K562 (cell line): ENCODE measurements around the gene MCC. TPM values are rescaled to one million over a fixed set of nuclear protein-coding genes. Genes with fewer than 3 reads are reported as not detected.

Experiments used
- ATAC-seq: fragments of 200-7000 bp; cut with Tn5 transposase; 3 replicates; pipeline ENCODE4 v1.9.1; 2020; ENCODE audit warnings: moderate library complexity
- BruUV-seq: library from RNA; stranded (reverse); fragments of 400-500 nt; replicated peaks from 2 replicates; lab custom pipeline; 2021; lab: Mats Ljungman, UMichigan
- CTCF ChIA-PET: fragments of 300-600 bp; formaldehyde crosslinking; extraction: SDS; loops from one replicate; lab custom pipeline; 2021; ENCODE audit warnings: low intra/inter-chr PET ratio; lab: Yijun Ruan, JAX
- POLR2A ChIA-PET: fragments of 300-600, 350-650 bp; sonication (Branson Sonifier 250); formaldehyde crosslinking; extraction: SDS; loops from one replicate; lab custom pipeline; 2021; ENCODE audit warnings: antibody characterized with exemption, inconsistent platforms; lab: Yijun Ruan, JAX
- DNase-seq, 4 experiments: peaks; one replicate each; pipeline versions ENCODE4 v3.0.0 to v3.0.0-alpha.2; 2011 to 2018; ENCODE audit warnings: low spot score in 3 of 4, mixed read lengths in 3 of 4; ENCODE audit errors: extremely low read depth in 1 of 4
- FAIRE-seq: peaks from 2 replicates; lab custom pipeline; 2011; peaks lifted over from hg19 to GRCh38; lab: Jason Lieb, UNC
- H2AFZ ChIP-seq: 2 replicates; pipeline ENCODE4 v1.6.0; 2011; ENCODE audit warnings: low read depth, low read length, control low read depth, inconsistent platforms
- H3K27ac ChIP-seq: fragments of 200-600 bp; 3 replicates; pipeline ENCODE4 v1.8.0; 2011; ENCODE audit warnings: low read depth, mild to moderate bottlenecking, control low read depth, inconsistent platforms, low read length, moderate library complexity, mixed read lengths; ENCODE audit errors: extremely low read depth
- H3K27me3 ChIP-seq, 2 experiments: fragments of 300-600 bp in 1 of 2; 2 replicates in 1 of 2; 3 replicates in 1 of 2; pipeline versions ENCODE4 v1.6.0 to v1.8.0; 2011; ENCODE audit warnings: inconsistent platforms in 2 of 2, low read length in 2 of 2, mild to moderate bottlenecking in 1 of 2, mixed read lengths in 1 of 2, moderate library complexity in 1 of 2; ENCODE audit not compliant: control insufficient read depth in 2 of 2, insufficient read depth in 2 of 2
- H3K36me3 ChIP-seq: fragments of 300-600 bp; 3 replicates; pipeline ENCODE4 v1.8.0; 2011; ENCODE audit warnings: mild to moderate bottlenecking, low read length, inconsistent platforms; ENCODE audit not compliant: control insufficient read depth, insufficient read depth
- H3K4me1 ChIP-seq, 2 experiments: fragments of 200-600 bp in 1 of 2; replicated peaks in 1 of 2; 2 replicates in 1 of 2; 3 replicates in 1 of 2; pipeline versions ENCODE4 v1.5.1 to v1.8.0; 2011; ENCODE audit warnings: inconsistent platforms in 2 of 2, low read length in 2 of 2, mild to moderate bottlenecking in 1 of 2, mixed read lengths in 1 of 2, moderate library complexity in 1 of 2; ENCODE audit not compliant: control insufficient read depth in 2 of 2, insufficient read depth in 2 of 2
- H3K4me2 ChIP-seq: 2 replicates; pipeline ENCODE4 v1.6.1; 2011; ENCODE audit warnings: low read length, control low read depth, inconsistent platforms, mixed read lengths; ENCODE audit not compliant: insufficient read depth
- H3K4me3 ChIP-seq: fragments of 200-600 bp; sonication (generic), shearing (Covaris generic); 2 replicates; pipeline ENCODE4 v1.5.1; 2016; ENCODE audit warnings: control low read depth, inconsistent platforms
- H3K79me2 ChIP-seq: fragments of 200-600 bp; 3 replicates; pipeline ENCODE4 v1.8.0; 2011; ENCODE audit warnings: low read length, inconsistent platforms; ENCODE audit not compliant: control insufficient read depth, insufficient read depth
- H3K9ac ChIP-seq, 2 experiments: 2 replicates each; pipeline versions ENCODE4 v1.6.0 to v1.6.1; 2011; ENCODE audit warnings: low read depth in 2 of 2, low read length in 2 of 2, control low read depth in 1 of 2, inconsistent platforms in 1 of 2, mild to moderate bottlenecking in 1 of 2, mixed read lengths in 1 of 2; ENCODE audit not compliant: insufficient read depth in 1 of 2
- H3K9me1 ChIP-seq: one replicate; pipeline ENCODE4 v1.6.0; 2011; ENCODE audit warnings: inconsistent platforms, mild to moderate bottlenecking, low read length, moderate library complexity; ENCODE audit not compliant: control insufficient read depth, insufficient read depth
- H3K9me3 ChIP-seq: replicated peaks from 2 replicates; pipeline ENCODE4 v1.5.1; 2011; ENCODE audit warnings: low read depth, low read length, inconsistent platforms; ENCODE audit not compliant: control insufficient read depth, insufficient read depth
- H4K20me1 ChIP-seq: replicated peaks from 2 replicates; pipeline ENCODE4 v1.6.1; 2011; ENCODE audit warnings: low read length, inconsistent platforms, mixed read lengths; ENCODE audit not compliant: control insufficient read depth, insufficient read depth
- LCOR ChIP-seq: sonication (generic); formaldehyde crosslinking; IDR thresholded peaks from 2 replicates; pipeline ENCODE4 v1.8.0; 2022; ENCODE audit warnings: mild to moderate bottlenecking, missing genetic modification reagents
- MCM5 ChIP-seq: fragments of 450-650 bp; IDR thresholded peaks from 2 replicates; pipeline ENCODE4 v1.6.1; 2016; ENCODE audit warnings: low read depth
- NBN ChIP-seq: fragments of 450-650 bp; IDR thresholded peaks from 2 replicates; pipeline ENCODE4 v1.6.1; 2016; ENCODE audit warnings: low read depth, mild to moderate bottlenecking
- NR2C2 ChIP-seq, 2 experiments: fragments of 200-800 bp in 1 of 2; sonication (Bioruptor generic) in 1 of 2; sonication (generic) in 1 of 2; formaldehyde crosslinking in 1 of 2; IDR thresholded peaks; 2 replicates each; pipeline versions ENCODE4 v1.6.1 to v1.8.0; 2016 to 2022; ENCODE audit warnings: mild to moderate bottlenecking in 1 of 2, missing compliant biosample characterization in 1 of 2, missing genetic modification characterization in 1 of 2, missing genetic modification reagents in 1 of 2
- PHF8 ChIP-seq: fragments of 200-600 bp; sonication (generic); IDR thresholded peaks from 2 replicates; pipeline ENCODE4 v1.6.1; 2012; ENCODE audit warnings: mixed run types, mild to moderate bottlenecking, inconsistent platforms, low read length, moderate library complexity, borderline replicate concordance
- TAF1 ChIP-seq: IDR thresholded peaks from 2 replicates; pipeline ENCODE4 v1.6.1; 2011; ENCODE audit warnings: mild to moderate bottlenecking, low read length, moderate library complexity; ENCODE audit not compliant: insufficient read depth, control insufficient read depth, severe bottlenecking; ENCODE audit errors: extremely low read depth
- ZHX1 ChIP-seq: fragments of 150-350 bp; conservative IDR thresholded peaks from 2 replicates; pipeline ENCODE4 v1.6.1; 2014; ENCODE audit warnings: low read length
- ZNF609 ChIP-seq: sonication (generic); formaldehyde crosslinking; IDR thresholded peaks from 2 replicates; pipeline ENCODE4 v1.8.1; 2023; ENCODE audit warnings: missing genetic modification reagents, mild to moderate bottlenecking, borderline replicate concordance
- in situ Hi-C: fragments of 300-500 bp; cut with MboI; formaldehyde crosslinking; loops from 4 replicates; pipeline ENCODE4 v1.15.0; 2018; ENCODE audit warnings: inconsistent platforms, mixed read lengths
- intact Hi-C: fragments of 100-400 bp; cut with micrococcal nuclease; formaldehyde crosslinking; loops from 2 replicates; pipeline ENCODE4 v1.14.2; 2022
- polyA plus RNA-seq, 8 experiments: library from polyadenylated mRNA; depleted of rRNA in 4 of 8; stranded (reverse) in 5 of 8; unstranded in 3 of 8; fragments of >200 nt; fragmentation: Nextera tagmentation in 2 of 8; fragmentation: Illumina TruSeq in 1 of 8; extraction: Ambion mirVana in 2 of 8; extraction: Trizol in 1 of 8; gene quantifications; 2 replicates each; pipeline versions ENCODE4 v1.2.1 to v1.2.3, GENCODE V29; 2011 to 2014; ENCODE audit warnings: inconsistent platforms in 1 of 8, missing spikeins in 1 of 8
- total RNA-seq, 7 experiments: library from RNA; depleted of rRNA in 6 of 7; stranded (reverse); fragments of >200 nt in 6 of 7; fragmentation: Illumina TruSeq in 2 of 7; extraction: Trizol in 2 of 7; gene quantifications; 2 replicates each; pipeline versions ENCODE4 v1.2.1 to v1.2.3, GENCODE V29; 2011 to 2021; ENCODE audit warnings: low replicate concordance in 1 of 7
- TF ChIP-seq, protein P1 (sequence below): fragments of 450-650 bp; formaldehyde crosslinking; IDR thresholded peaks from 2 replicates; pipeline ENCODE4 v1.4.0; 2020; ENCODE audit warnings: mild to moderate bottlenecking, moderate library complexity
- TF ChIP-seq, protein P2 (sequence below): fragments of 250-450 bp; sonication (Bioruptor Pico); IDR thresholded peaks from 2 replicates; pipeline ENCODE4 v1.5.0; 2020; ENCODE audit warnings: mild to moderate bottlenecking, borderline replicate concordance

Gene MCC
- total and polyA plus RNA-seq, 9 of the 15 experiments (the other 6 are each of a cell fraction or from before 2014, with no cell fraction given) = 0.04 to 0.24 (median 0.06) TPM; not detected in 1

DNA sequence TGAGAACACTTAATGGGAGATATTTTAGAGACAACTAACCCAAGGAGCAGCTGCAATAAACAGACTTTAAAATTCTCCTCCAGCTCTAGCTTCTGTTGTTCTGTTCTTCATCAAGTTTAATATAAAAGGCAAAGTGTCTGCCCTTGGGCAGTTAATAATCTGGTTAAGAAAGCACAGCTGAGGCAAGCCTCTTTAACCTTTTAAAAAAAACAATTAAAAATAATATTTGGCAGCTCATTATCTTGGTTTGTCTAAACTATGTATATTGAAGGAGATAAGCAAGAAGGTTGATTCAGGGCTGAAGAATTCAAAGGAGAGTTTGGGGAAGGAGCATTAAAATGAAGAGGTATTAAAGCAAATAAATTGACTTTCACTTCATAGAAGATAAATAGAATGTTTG is 128.8 kb downstream of the MCC start:
- CTCF ChIA-PET = no interaction called here
- TF ChIP-seq TAF1 (no peak), NR2C2 (CRISPR knock-in tag; IDR thresholded peaks at IDR 0.05) (no peak), NR2C2 (tag; IDR thresholded peaks at IDR 0.05) (no peak), ZNF609 (CRISPR knock-in tag) (no peak), MCM5 (no peak), LCOR (CRISPR knock-in tag) (no peak), NBN (no peak), ZHX1 (no peak), PHF8 (no peak)
- TF ChIP-seq, protein P1, sequence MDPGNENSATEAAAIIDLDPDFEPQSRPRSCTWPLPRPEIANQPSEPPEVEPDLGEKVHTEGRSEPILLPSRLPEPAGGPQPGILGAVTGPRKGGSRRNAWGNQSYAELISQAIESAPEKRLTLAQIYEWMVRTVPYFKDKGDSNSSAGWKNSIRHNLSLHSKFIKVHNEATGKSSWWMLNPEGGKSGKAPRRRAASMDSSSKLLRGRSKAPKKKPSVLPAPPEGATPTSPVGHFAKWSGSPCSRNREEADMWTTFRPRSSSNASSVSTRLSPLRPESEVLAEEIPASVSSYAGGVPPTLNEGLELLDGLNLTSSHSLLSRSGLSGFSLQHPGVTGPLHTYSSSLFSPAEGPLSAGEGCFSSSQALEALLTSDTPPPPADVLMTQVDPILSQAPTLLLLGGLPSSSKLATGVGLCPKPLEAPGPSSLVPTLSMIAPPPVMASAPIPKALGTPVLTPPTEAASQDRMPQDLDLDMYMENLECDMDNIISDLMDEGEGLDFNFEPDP (CRISPR knock-in tag) = no peak
- TF ChIP-seq, protein P2, sequence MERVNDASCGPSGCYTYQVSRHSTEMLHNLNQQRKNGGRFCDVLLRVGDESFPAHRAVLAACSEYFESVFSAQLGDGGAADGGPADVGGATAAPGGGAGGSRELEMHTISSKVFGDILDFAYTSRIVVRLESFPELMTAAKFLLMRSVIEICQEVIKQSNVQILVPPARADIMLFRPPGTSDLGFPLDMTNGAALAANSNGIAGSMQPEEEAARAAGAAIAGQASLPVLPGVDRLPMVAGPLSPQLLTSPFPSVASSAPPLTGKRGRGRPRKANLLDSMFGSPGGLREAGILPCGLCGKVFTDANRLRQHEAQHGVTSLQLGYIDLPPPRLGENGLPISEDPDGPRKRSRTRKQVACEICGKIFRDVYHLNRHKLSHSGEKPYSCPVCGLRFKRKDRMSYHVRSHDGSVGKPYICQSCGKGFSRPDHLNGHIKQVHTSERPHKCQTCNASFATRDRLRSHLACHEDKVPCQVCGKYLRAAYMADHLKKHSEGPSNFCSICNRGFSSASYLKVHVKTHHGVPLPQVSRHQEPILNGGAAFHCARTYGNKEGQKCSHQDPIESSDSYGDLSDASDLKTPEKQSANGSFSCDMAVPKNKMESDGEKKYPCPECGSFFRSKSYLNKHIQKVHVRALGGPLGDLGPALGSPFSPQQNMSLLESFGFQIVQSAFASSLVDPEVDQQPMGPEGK (CRISPR knock-in tag) = no peak

More for the DNA sequence above, 128.8 kb downstream of the MCC start:
- Histone ChIP-seq H3K4me2 (no peak overlapping the region), H3K9me3 (no peaks in the 10 kb centered on the region), H3K79me2 (no peaks in the 10 kb centered on the region), H3K9ac (no peak overlapping the region), H3K27ac (no peak overlapping the region), H3K4me1 (no peaks in the 10 kb centered on the region), H2AFZ (no peak overlapping the region), H3K36me3 (no peaks in the 10 kb centered on the region), H3K4me3 (no peak overlapping the region), H3K9me1 (no peaks in the 10 kb centered on the region), H3K27me3 (no peaks in the 10 kb centered on the region), H4K20me1 (no peaks in the 10 kb centered on the region)
- BruUV-seq = no TSS peak
- ATAC-seq (no peak), FAIRE-seq (no peak), DNase-seq (no peak)
- intact Hi-C loops (no loop called here), in situ Hi-C loops (no loop called here)
- POLR2A ChIA-PET = interaction anchor here (0.5 to 0.6 kb wide), 2 partner anchors 328 to 1921 kb away, joined by 3 read pairs; no protein-coding TSS in a partner anchor
